ENCODE data around the gene CSN1S1.

The CSN1S1 gene

GRCh38 chr4:69991016-69991415 lies 60.1 kb downstream of the CSN1S1 start:
- DNase-seq (ENCODE audit: low read depth) = no peak

GRCh38 chr4:69994782-69995181 lies 63.9 kb downstream of the CSN1S1 start:
- no peak for DNase-seq (ENCODE audit: low read depth)

GRCh38 chr4:69995526-69996016 lies 64.7 kb downstream of the CSN1S1 start, which contains the start of gene STATH:
STATH (plus strand) TSS chr4:69995966; CDS start chr4:69998438, 2,472 bp downstream.
- no peak for DNase-seq (ENCODE audit: low read depth)

Measured in ELR (cell line).